K562 (cell line): ENCODE data around the gene SEC14L1. TPM values are rescaled to one million over a fixed set of nuclear protein-coding genes. Genes with fewer than 3 reads are reported as not detected.
"Not testable (repeated sequence)": the region's sequence is repeated elsewhere in the genome, so short reads cannot be mapped to it uniquely, and the experiment has no call there.

ENCODE experiments used
- ATAC-seq: fragments of 200-7000 bp; cut with Tn5 transposase; 3 replicates; pipeline ENCODE4 v1.9.1; 2020; ENCODE audit warnings: moderate library complexity
- BruUV-seq: library from RNA; stranded (reverse); fragments of 400-500 nt; replicated peaks from 2 replicates; lab custom pipeline; 2021; lab: Mats Ljungman, UMichigan
- CTCF ChIA-PET: fragments of 300-600 bp; formaldehyde crosslinking; extraction: SDS; loops from one replicate; lab custom pipeline; 2021; ENCODE audit warnings: low intra/inter-chr PET ratio; lab: Yijun Ruan, JAX
- POLR2A ChIA-PET: fragments of 300-600, 350-650 bp; sonication (Branson Sonifier 250); formaldehyde crosslinking; extraction: SDS; loops from one replicate; lab custom pipeline; 2021; ENCODE audit warnings: antibody characterized with exemption, inconsistent platforms; lab: Yijun Ruan, JAX
- DNase-seq, 4 experiments: peaks; one replicate each; pipeline versions ENCODE4 v3.0.0 to v3.0.0-alpha.2; 2011 to 2018; ENCODE audit warnings: low spot score in 3 of 4, mixed read lengths in 3 of 4; ENCODE audit errors: extremely low read depth in 1 of 4
- FAIRE-seq: peaks from 2 replicates; lab custom pipeline; 2011; peaks lifted over from hg19 to GRCh38; lab: Jason Lieb, UNC
- H2AFZ ChIP-seq: 2 replicates; pipeline ENCODE4 v1.6.0; 2011; ENCODE audit warnings: low read depth, low read length, control low read depth, inconsistent platforms
- H3K27ac ChIP-seq: fragments of 200-600 bp; 3 replicates; pipeline ENCODE4 v1.8.0; 2011; ENCODE audit warnings: low read depth, mild to moderate bottlenecking, control low read depth, inconsistent platforms, low read length, moderate library complexity, mixed read lengths; ENCODE audit errors: extremely low read depth
- H3K27me3 ChIP-seq, 2 experiments: fragments of 300-600 bp in 1 of 2; 2 replicates in 1 of 2; 3 replicates in 1 of 2; pipeline versions ENCODE4 v1.6.0 to v1.8.0; 2011; ENCODE audit warnings: inconsistent platforms in 2 of 2, low read length in 2 of 2, mild to moderate bottlenecking in 1 of 2, mixed read lengths in 1 of 2, moderate library complexity in 1 of 2; ENCODE audit not compliant: control insufficient read depth in 2 of 2, insufficient read depth in 2 of 2
- H3K36me3 ChIP-seq: fragments of 300-600 bp; 3 replicates; pipeline ENCODE4 v1.8.0; 2011; ENCODE audit warnings: mild to moderate bottlenecking, low read length, inconsistent platforms; ENCODE audit not compliant: control insufficient read depth, insufficient read depth
- H3K4me1 ChIP-seq, 2 experiments: fragments of 200-600 bp in 1 of 2; replicated peaks in 1 of 2; 2 replicates in 1 of 2; 3 replicates in 1 of 2; pipeline versions ENCODE4 v1.5.1 to v1.8.0; 2011; ENCODE audit warnings: inconsistent platforms in 2 of 2, low read length in 2 of 2, mild to moderate bottlenecking in 1 of 2, mixed read lengths in 1 of 2, moderate library complexity in 1 of 2; ENCODE audit not compliant: control insufficient read depth in 2 of 2, insufficient read depth in 2 of 2
- H3K4me2 ChIP-seq: 2 replicates; pipeline ENCODE4 v1.6.1; 2011; ENCODE audit warnings: low read length, control low read depth, inconsistent platforms, mixed read lengths; ENCODE audit not compliant: insufficient read depth
- H3K4me3 ChIP-seq: fragments of 200-600 bp; sonication (generic), shearing (Covaris generic); 2 replicates; pipeline ENCODE4 v1.5.1; 2016; ENCODE audit warnings: control low read depth, inconsistent platforms
- H3K79me2 ChIP-seq: fragments of 200-600 bp; 3 replicates; pipeline ENCODE4 v1.8.0; 2011; ENCODE audit warnings: low read length, inconsistent platforms; ENCODE audit not compliant: control insufficient read depth, insufficient read depth
- H3K9ac ChIP-seq, 2 experiments: 2 replicates each; pipeline versions ENCODE4 v1.6.0 to v1.6.1; 2011; ENCODE audit warnings: low read depth in 2 of 2, low read length in 2 of 2, control low read depth in 1 of 2, inconsistent platforms in 1 of 2, mild to moderate bottlenecking in 1 of 2, mixed read lengths in 1 of 2; ENCODE audit not compliant: insufficient read depth in 1 of 2
- H3K9me1 ChIP-seq: one replicate; pipeline ENCODE4 v1.6.0; 2011; ENCODE audit warnings: inconsistent platforms, mild to moderate bottlenecking, low read length, moderate library complexity; ENCODE audit not compliant: control insufficient read depth, insufficient read depth
- H3K9me3 ChIP-seq: replicated peaks from 2 replicates; pipeline ENCODE4 v1.5.1; 2011; ENCODE audit warnings: low read depth, low read length, inconsistent platforms; ENCODE audit not compliant: control insufficient read depth, insufficient read depth
- H4K20me1 ChIP-seq: replicated peaks from 2 replicates; pipeline ENCODE4 v1.6.1; 2011; ENCODE audit warnings: low read length, inconsistent platforms, mixed read lengths; ENCODE audit not compliant: control insufficient read depth, insufficient read depth
- ARID1B ChIP-seq: fragments of 450-650 bp; IDR thresholded peaks from 2 replicates; pipeline ENCODE4 v1.6.1; 2016; ENCODE audit warnings: antibody characterized with exemption, mild to moderate bottlenecking, inconsistent platforms
- ATF1 ChIP-seq, 2 experiments: fragments of 450-650 bp in 1 of 2; IDR thresholded peaks; 2 replicates each; pipeline ENCODE4 v1.6.1; 2016; ENCODE audit warnings: missing compliant biosample characterization in 1 of 2, missing genetic modification characterization in 1 of 2
- CBFA2T3 ChIP-seq: fragments of 450-650 bp; IDR thresholded peaks from 2 replicates; pipeline ENCODE4 v1.6.1; 2017
- DMBX1 ChIP-seq: fragments of 250-450 bp; sonication (Bioruptor Pico); IDR thresholded peaks from 2 replicates; pipeline ENCODE4 v1.8.0; 2022; ENCODE audit warnings: inconsistent platforms, mild to moderate bottlenecking, moderate library complexity, borderline replicate concordance
- EGR1 ChIP-seq: fragments of 450-650 bp; conservative IDR thresholded peaks from 2 replicates; pipeline ENCODE4 v1.6.1; 2017; ENCODE audit warnings: mild to moderate bottlenecking
- ETV1 ChIP-seq: fragments of 450-650 bp; conservative IDR thresholded peaks from 2 replicates; pipeline ENCODE4 v1.6.1; 2016; ENCODE audit warnings: missing genetic modification characterization, control low read depth, low read depth, missing compliant biosample characterization
- FOXK2 ChIP-seq, 2 experiments: fragments of 450-650 bp; IDR thresholded peaks in 1 of 2; conservative IDR thresholded peaks in 1 of 2; 2 replicates each; pipeline ENCODE4 v1.6.1; 2016; ENCODE audit warnings: low read depth in 2 of 2, mild to moderate bottlenecking in 1 of 2
- L3MBTL2 ChIP-seq: fragments of 450-650 bp; IDR thresholded peaks from 2 replicates; pipeline ENCODE4 v1.6.1; 2016; ENCODE audit warnings: mild to moderate bottlenecking, moderate library complexity
- MAFF ChIP-seq: IDR thresholded peaks from 2 replicates; pipeline ENCODE4 v1.6.1; 2012; ENCODE audit warnings: low read length, improper control_type of control experiment
- MAFK ChIP-seq: IDR thresholded peaks from 2 replicates; pipeline ENCODE4 v1.6.1; 2011; ENCODE audit warnings: low read length, improper control_type of control experiment
- PKNOX1 ChIP-seq: fragments of 450-650 bp; IDR thresholded peaks from 2 replicates; pipeline ENCODE4 v1.6.1; 2016
- PRDM10 ChIP-seq: fragments of 450-650 bp; IDR thresholded peaks from 2 replicates; pipeline ENCODE4 v1.6.1; 2018; ENCODE audit not compliant: partially characterized antibody
- SMARCA4 ChIP-seq: fragments of 450-650 bp; IDR thresholded peaks from 2 replicates; pipeline ENCODE4 v1.6.1; 2016
- TFAP4 ChIP-seq: sonication (generic); formaldehyde crosslinking; IDR thresholded peaks from 2 replicates; pipeline ENCODE4 v1.8.0; 2022; ENCODE audit warnings: missing genetic modification reagents, mild to moderate bottlenecking, moderate library complexity, borderline replicate concordance
- VEZF1 ChIP-seq: fragments of 200-800 bp; sonication (Bioruptor generic); IDR thresholded peaks from 2 replicates; pipeline ENCODE4 v1.6.1; 2017; ENCODE audit warnings: missing genetic modification characterization, missing compliant biosample characterization
- ZNF316 ChIP-seq: fragments of 450-650 bp; IDR thresholded peaks from 2 replicates; pipeline ENCODE4 v1.6.1; 2016
- WGBS: fragments of 100-300 bp; shearing (Covaris generic); methylation state at CpG from one replicate; pipeline ENCODE4 v1.1.6; 2016; ENCODE audit warnings: low coverage, mixed read lengths; ENCODE audit not compliant: insufficient coverage; ENCODE audit errors: missing lambda C conversion rate; 5-methylcytosine and 5-hydroxymethylcytosine counted together
- in situ Hi-C: fragments of 300-500 bp; cut with MboI; formaldehyde crosslinking; loops from 4 replicates; pipeline ENCODE4 v1.15.0; 2018; ENCODE audit warnings: inconsistent platforms, mixed read lengths
- intact Hi-C: fragments of 100-400 bp; cut with micrococcal nuclease; formaldehyde crosslinking; loops from 2 replicates; pipeline ENCODE4 v1.14.2; 2022
- polyA plus RNA-seq, 8 experiments: library from polyadenylated mRNA; depleted of rRNA in 4 of 8; stranded (reverse) in 5 of 8; unstranded in 3 of 8; fragments of >200 nt; fragmentation: Nextera tagmentation in 2 of 8; fragmentation: Illumina TruSeq in 1 of 8; extraction: Ambion mirVana in 2 of 8; extraction: Trizol in 1 of 8; gene quantifications; 2 replicates each; pipeline versions ENCODE4 v1.2.1 to v1.2.3, GENCODE V29; 2011 to 2014; ENCODE audit warnings: inconsistent platforms in 1 of 8, missing spikeins in 1 of 8
- total RNA-seq, 7 experiments: library from RNA; depleted of rRNA in 6 of 7; stranded (reverse); fragments of >200 nt in 6 of 7; fragmentation: Illumina TruSeq in 2 of 7; extraction: Trizol in 2 of 7; gene quantifications; 2 replicates each; pipeline versions ENCODE4 v1.2.1 to v1.2.3, GENCODE V29; 2011 to 2021; ENCODE audit warnings: low replicate concordance in 1 of 7

Gene SEC14L1
- total and polyA plus RNA-seq, 9 of the 15 experiments (the other 6 are each of a cell fraction or from before 2014, with no cell fraction given): 3.1 to 39.7 (median 15.2) TPM

GRCh38 chr17:77137886-77138285 lies 2.9 kb upstream of the SEC14L1 start:
- intact Hi-C loops; ATAC-seq; H3K36me3 ChIP-seq; H3K27me3 ChIP-seq; CTCF ChIA-PET; in situ Hi-C loops; H3K4me3 ChIP-seq; H3K9me1 ChIP-seq; H4K20me1 ChIP-seq; H3K9ac ChIP-seq; BruUV-seq; TF ChIP-seq ATF1 (CRISPR knock-in tag; IDR thresholded peaks at IDR 0.05): not testable (repeated sequence)
- H3K4me1 ChIP-seq: peaks cover 11 to 19% of the 10 kb centered on the region in 2 experiments
- FAIRE-seq: peak; percentile 75
- peak overlapping the region; percentile 55 for H3K27ac ChIP-seq
- peak in 2 of 4 experiments; percentile 30 to 82 for DNase-seq
- peaks cover 28% of the 10 kb centered on the region for H3K9me3 ChIP-seq
- H3K79me2 ChIP-seq: peaks cover 16% of the 10 kb centered on the region
- H3K4me2 ChIP-seq: peak overlapping the region; percentile 16; the same call in 1 of the 2 replicates
- POLR2A ChIA-PET: interaction anchor here (0.6 to 2.5 kb wide), 6 partner anchors 9 to 371 kb away, joined by 3 to 9 read pairs (median 4); no protein-coding TSS in a partner anchor
- WGBS: 7% methylated on average over 3 of the region's 3 CpGs
- H2AFZ ChIP-seq: peak overlapping the region; percentile 34; the same call in 1 of the 2 replicates
- TF ChIP-seq FOXK2 (conservative IDR thresholded peaks at IDR 0.05 in 1 of 2, IDR thresholded peaks at IDR 0.05 in 1 of 2; ENCODE audit: low read depth in 2 of 2) (peak in 1 of 2 experiments; percentile 27; a peak in 1 of 4 replicates), TFAP4 (CRISPR knock-in tag) (peak; percentile 89), ATF1 (tag; IDR thresholded peaks at IDR 0.05) (peak; percentile 19; the same call in 1 of the 2 replicates), MAFF (peak; percentile 66; the same call in 1 of the 2 replicates), ARID1B (peak; percentile 65), MAFK (peak; percentile 59; the same call in 1 of the 2 replicates), CBFA2T3 (peak; percentile 37; the same call in 1 of the 2 replicates), PKNOX1 (peak; percentile 51; the same call in 1 of the 2 replicates), PRDM10 (peak; percentile 42), ETV1 (tag) (0 out of 2 replicates have a peak, but pooled peaks have one; percentile 12), EGR1 (peak; percentile 26; the same call in 1 of the 2 replicates), VEZF1 (CRISPR knock-in tag) (peak; percentile 46; the same call in 1 of the 2 replicates), SMARCA4 (peak; percentile 20; the same call in 1 of the 2 replicates), DMBX1 (CRISPR knock-in tag) (0 out of 2 replicates have a peak, but pooled peaks have one; percentile 9), ZNF316 (peak; percentile 94), L3MBTL2 (0 out of 2 replicates have a peak, but pooled peaks have one; percentile 7)
